Stomach (tissue), 9 donors: ENCODE measurements around the gene SLC8A2. TPM values are rescaled to one million over a fixed set of nuclear protein-coding genes. Genes with fewer than 3 reads are reported as not detected.

Experiments
- DNase-seq, 2 donors: peaks; one replicate each; pipeline versions ENCODE4 v3.0.0 to v3.0.0-alpha.2; 2013 to 2019
- H3K27ac ChIP-seq, 5 donors: fragments of 200-600 bp in 4 of 5; sonication (generic) in 4 of 5; one replicate each; pipeline ENCODE4 v1.5.1; 2013 to 2019; ENCODE audit warnings: mild to moderate bottlenecking in 1 of 5, moderate library complexity in 1 of 5
- H3K27me3 ChIP-seq, 3 donors: fragments of 200-600 bp; sonication (generic); one replicate each; pipeline ENCODE4 v1.5.1; 2017 to 2019; ENCODE audit warnings: mixed run types in 1 of 3
- H3K36me3 ChIP-seq, 4 donors: fragments of 200-600 bp; sonication (generic); 1 replicate in 3 of 4; 2 replicates in 1 of 4; pipeline ENCODE4 v1.5.1; 2016 to 2019
- H3K4me1 ChIP-seq, 4 donors: fragments of 200-600 bp; sonication (generic); one replicate each; pipeline ENCODE4 v1.5.1; 2016 to 2019
- H3K4me3 ChIP-seq, 4 donors: fragments of 200-600 bp; sonication (generic) in 3 of 4; one replicate each; pipeline ENCODE4 v1.5.1; 2016 to 2019; ENCODE audit warnings: mild to moderate bottlenecking in 1 of 4
- H3K9me3 ChIP-seq, 4 donors: fragments of 200-600 bp; sonication (generic); one replicate each; pipeline ENCODE4 v1.5.1; 2016 to 2019
- EP300 ChIP-seq: sonication (generic); formaldehyde crosslinking; IDR thresholded peaks from one replicate; pipeline ENCODE4 v1.6.1; 2017; ENCODE audit warnings: antibody characterized with exemption
- POLR2A ChIP-seq, 4 donors: fragments of 450-650 bp; IDR thresholded peaks; one replicate each; pipeline ENCODE4 v1.6.1; 2016; ENCODE audit warnings: antibody characterized with exemption in 4 of 4, control low read depth in 2 of 4, mild to moderate bottlenecking in 1 of 4, moderate library complexity in 1 of 4
- POLR2AphosphoS5 ChIP-seq, 3 donors: sonication (generic); formaldehyde crosslinking; IDR thresholded peaks; one replicate each; pipeline ENCODE4 v1.6.1; 2016; ENCODE audit warnings: antibody characterized with exemption in 3 of 3
- WGBS, 5 donors: extraction: QIAGEN DNeasy Blood & Tissue Kit in 3 of 5; methylation state at CpG; one replicate each; pipeline versions ENCODE4 v1.1.5 to v1.1.7; 2013 to 2018; 5-methylcytosine and 5-hydroxymethylcytosine counted together
- intact Hi-C: fragments of 100-400 bp; cut with DNase I; formaldehyde crosslinking; loops from one replicate; pipeline ENCODE4 v1.15.1; 2023; ENCODE audit warnings: low total_unique reads
- polyA plus RNA-seq, 3 donors: library from polyadenylated mRNA; stranded (reverse); fragments of 200-250 nt; gene quantifications; one replicate each; pipeline ENCODE4 v1.2.3, GENCODE V29; 2013
- total RNA-seq, 5 donors: library from RNA; depleted of rRNA; stranded (reverse); fragments of >200 nt; gene quantifications; one replicate each; pipeline versions ENCODE4 v1.1.0 to v1.2.3, GENCODE V29; 2014 to 2016
- TF ChIP-seq, protein P1 (sequence below), 7 experiments: fragments of 450-650 bp in 4 of 7; fragments of 200-600 bp in 3 of 7; sonication (generic) in 3 of 7; IDR thresholded peaks; one replicate each; pipeline ENCODE4 v1.5.1; 2016 to 2019; ENCODE audit warnings: antibody characterized with exemption in 7 of 7, control low read depth in 2 of 7, mild to moderate bottlenecking in 1 of 7
- donor health status: healthy with polysubstance abuse.
- donor health status: Bipolar disorder and iron deficiency.
- donor health status: healthy.

The SLC8A2 gene
- total and polyA plus RNA-seq, 8 donors: 0.12 to 17.9 (median 2.0) TPM

DNA sequence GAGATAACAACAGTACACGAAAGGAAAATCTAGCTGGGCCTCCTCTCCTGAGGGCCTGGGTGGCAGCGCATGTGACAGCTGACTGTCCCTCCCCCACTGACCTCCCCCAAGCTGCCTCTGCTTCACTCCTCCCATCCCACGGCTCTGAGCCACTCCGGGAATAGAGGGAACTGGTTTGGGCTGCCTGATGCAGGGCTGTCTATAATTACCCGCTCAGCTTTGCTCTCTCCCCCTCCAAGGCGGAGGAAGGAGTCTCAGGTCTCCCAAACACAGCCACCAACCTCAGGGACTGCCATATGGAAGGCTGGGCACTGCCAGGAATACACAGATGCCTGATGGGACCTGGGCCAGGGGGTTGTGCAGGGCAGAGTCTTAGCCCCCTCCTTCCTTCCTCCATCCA is 35.3 kb upstream of the SLC8A2 start:
- TF ChIP-seq, protein P1, sequence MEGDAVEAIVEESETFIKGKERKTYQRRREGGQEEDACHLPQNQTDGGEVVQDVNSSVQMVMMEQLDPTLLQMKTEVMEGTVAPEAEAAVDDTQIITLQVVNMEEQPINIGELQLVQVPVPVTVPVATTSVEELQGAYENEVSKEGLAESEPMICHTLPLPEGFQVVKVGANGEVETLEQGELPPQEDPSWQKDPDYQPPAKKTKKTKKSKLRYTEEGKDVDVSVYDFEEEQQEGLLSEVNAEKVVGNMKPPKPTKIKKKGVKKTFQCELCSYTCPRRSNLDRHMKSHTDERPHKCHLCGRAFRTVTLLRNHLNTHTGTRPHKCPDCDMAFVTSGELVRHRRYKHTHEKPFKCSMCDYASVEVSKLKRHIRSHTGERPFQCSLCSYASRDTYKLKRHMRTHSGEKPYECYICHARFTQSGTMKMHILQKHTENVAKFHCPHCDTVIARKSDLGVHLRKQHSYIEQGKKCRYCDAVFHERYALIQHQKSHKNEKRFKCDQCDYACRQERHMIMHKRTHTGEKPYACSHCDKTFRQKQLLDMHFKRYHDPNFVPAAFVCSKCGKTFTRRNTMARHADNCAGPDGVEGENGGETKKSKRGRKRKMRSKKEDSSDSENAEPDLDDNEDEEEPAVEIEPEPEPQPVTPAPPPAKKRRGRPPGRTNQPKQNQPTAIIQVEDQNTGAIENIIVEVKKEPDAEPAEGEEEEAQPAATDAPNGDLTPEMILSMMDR (IDR thresholded peaks at IDR 0.05): no peak
- TF ChIP-seq EP300 (no peak), POLR2AphosphoS5 (IDR thresholded peaks at IDR 0.05) (no peak)
- DNase-seq: no peak
- H3K36me3 ChIP-seq: peaks cover 17 to 46% (median 42%) of the 10 kb centered on the region in 4 donors
- H3K27ac ChIP-seq: peak overlapping the region in 4 of 5 donors; percentile 2 to 70 (median 52)
- H3K9me3 ChIP-seq: no peaks in the 10 kb centered on the region
- 39 to 52% (median 49%) methylated on average over 6 of the region's 6 CpGs for WGBS, 5 donors
- intact Hi-C loops: no loop called here
- H3K27me3 ChIP-seq: no peaks in the 10 kb centered on the region
- H3K4me3 ChIP-seq: no peak overlapping the region
- peaks cover 57 to 67% (median 64%) of the 10 kb centered on the region in 4 donors for H3K4me1 ChIP-seq

DNA sequence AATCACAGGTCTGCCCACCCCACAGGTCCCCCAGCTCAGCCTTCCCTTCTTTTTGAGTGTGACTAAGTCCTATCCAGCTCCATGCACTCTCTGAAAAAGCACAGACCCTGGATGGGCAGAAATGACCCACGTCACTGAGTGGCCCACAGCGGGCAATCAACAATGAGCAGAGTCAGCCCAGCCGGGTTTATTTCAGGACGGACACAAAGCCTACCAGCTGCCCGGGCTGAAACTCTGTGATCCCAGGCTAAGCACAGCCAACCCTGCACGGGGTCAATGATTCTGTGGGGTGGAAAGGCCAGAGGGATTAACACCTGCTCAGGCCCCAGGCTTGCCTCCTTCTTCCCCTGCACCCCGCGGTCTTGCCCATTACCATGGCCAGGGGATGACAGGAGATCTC is 34.8 kb upstream of the SLC8A2 start:
- Histone ChIP-seq H3K27ac (peak overlapping the region in 4 of 5 donors; percentile 2 to 70 (median 52)), H3K4me3 (no peak overlapping the region), H3K27me3 (no peaks in the 10 kb centered on the region), H3K9me3 (no peaks in the 10 kb centered on the region), H3K4me1 (peaks cover 56 to 62% (median 60%) of the 10 kb centered on the region in 4 donors), H3K36me3 (peaks cover 21 to 52% (median 47%) of the 10 kb centered on the region in 4 donors)
- TF ChIP-seq POLR2AphosphoS5 (IDR thresholded peaks at IDR 0.05) (no peak), EP300 (no peak), POLR2A (IDR thresholded peaks at IDR 0.05) (no peak)
- TF ChIP-seq, protein P1 (IDR thresholded peaks at IDR 0.05): no peak
- DNase-seq: no peak
- WGBS, 5 donors: 66 to 81% (median 70%) methylated on average over 5 to 8 of the region's 8 CpGs
- intact Hi-C loops: no loop called here

DNA sequence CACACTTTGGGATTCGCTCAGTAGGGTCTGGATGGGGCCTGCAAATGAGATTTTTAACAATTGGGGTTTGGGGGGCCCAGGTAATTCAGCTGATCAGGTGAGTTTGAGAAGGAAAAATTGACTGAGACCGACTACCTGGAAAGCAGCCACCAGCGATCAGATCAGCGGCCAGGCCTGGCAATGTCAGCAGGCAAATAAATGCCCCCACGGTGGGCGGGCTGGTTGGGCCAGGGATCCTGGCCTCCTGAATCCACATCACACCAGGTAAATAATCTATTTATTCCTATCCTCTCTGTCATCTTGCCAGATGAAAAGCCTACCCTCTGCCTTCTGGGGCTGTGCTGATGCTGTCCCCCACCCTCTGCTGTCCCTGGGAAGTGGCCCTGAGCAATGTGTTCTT is 33.8 kb upstream of the SLC8A2 start:
- DNase-seq: no peak
- no peaks in the 10 kb centered on the region for H3K9me3 ChIP-seq
- TF ChIP-seq POLR2AphosphoS5 (IDR thresholded peaks at IDR 0.05) (no peak), POLR2A (IDR thresholded peaks at IDR 0.05) (no peak), EP300 (no peak)
- TF ChIP-seq, protein P1 (IDR thresholded peaks at IDR 0.05): no peak
- H3K4me1 ChIP-seq: peaks cover 53 to 60% (median 57%) of the 10 kb centered on the region in 4 donors
- no peak overlapping the region for H3K27ac ChIP-seq
- 53 to 80% (median 55%) methylated on average over 6 of the region's 6 CpGs for WGBS, 5 donors
- intact Hi-C loops: no loop called here
- no peaks in the 10 kb centered on the region for H3K27me3 ChIP-seq
- H3K36me3 ChIP-seq: peaks cover 28 to 58% (median 55%) of the 10 kb centered on the region in 4 donors
- no peak overlapping the region for H3K4me3 ChIP-seq

DNA sequence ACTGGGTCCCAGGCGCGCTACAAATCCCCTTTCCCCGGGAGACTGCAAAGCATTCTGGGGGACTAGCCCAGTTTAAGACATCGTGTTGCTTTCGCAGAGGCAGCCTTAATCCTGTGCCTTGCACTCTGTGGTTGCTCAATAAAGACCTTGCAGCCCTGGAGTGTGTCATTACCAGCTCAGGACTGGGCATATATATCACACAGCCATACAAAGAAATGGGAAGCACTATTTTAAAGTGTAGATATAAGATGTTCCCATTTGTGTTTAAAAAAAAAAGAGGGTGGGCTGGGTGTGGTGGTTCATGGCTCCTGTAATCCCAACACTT is 32.1 kb upstream of the SLC8A2 start:
- WGBS, 5 donors: 71 to 86% (median 80%) methylated on average over 3 to 5 of the region's 5 CpGs

More for the DNA sequence above, 32.1 kb upstream of the SLC8A2 start:
- H3K9me3 ChIP-seq: no peaks in the 10 kb centered on the region
- H3K27me3 ChIP-seq: no peaks in the 10 kb centered on the region
- intact Hi-C loops: no loop called here
- H3K4me3 ChIP-seq: no peak overlapping the region
- peaks cover 37 to 54% (median 47%) of the 10 kb centered on the region in 4 donors for H3K4me1 ChIP-seq
- no peak overlapping the region for H3K27ac ChIP-seq
- peaks cover 37 to 75% (median 71%) of the 10 kb centered on the region in 4 donors for H3K36me3 ChIP-seq
- TF ChIP-seq POLR2A (IDR thresholded peaks at IDR 0.05) (no peak), EP300 (no peak), POLR2AphosphoS5 (IDR thresholded peaks at IDR 0.05) (no peak)
- TF ChIP-seq, protein P1 (IDR thresholded peaks at IDR 0.05): no peak
- DNase-seq: no peak
